Uterus (tissue), 4 donors: ENCODE results near the gene CHTOP. TPM values are rescaled to one million over a fixed set of nuclear protein-coding genes. Genes with fewer than 3 reads are reported as not detected.

Experiments
- DNase-seq, 2 donors: peaks; one replicate each; pipeline ENCODE4 v3.0.0-alpha.2; 2019 to 2020
- H3K27ac ChIP-seq, 2 donors: fragments of 200-600 bp; sonication (generic); 1 replicate in 1 of 2; 2 replicates in 1 of 2; pipeline ENCODE4 v1.5.1; 2016 to 2018
- H3K27me3 ChIP-seq, 2 donors: fragments of 200-600 bp; sonication (generic); one replicate each; pipeline ENCODE4 v1.5.1; 2018 to 2019; ENCODE audit warnings: control low read depth in 1 of 2
- H3K36me3 ChIP-seq, 2 donors: fragments of 200-600 bp; sonication (generic); one replicate each; pipeline ENCODE4 v1.5.1; 2019; ENCODE audit warnings: control low read depth in 1 of 2
- H3K4me1 ChIP-seq, 2 donors: fragments of 200-600 bp; sonication (generic); one replicate each; pipeline ENCODE4 v1.5.1; 2018 to 2019; ENCODE audit warnings: control low read depth in 1 of 2
- H3K4me3 ChIP-seq, 2 donors: fragments of 200-600 bp; sonication (generic); 1 replicate in 1 of 2; 2 replicates in 1 of 2; pipeline ENCODE4 v1.5.1; 2018 to 2019; ENCODE audit warnings: mild to moderate bottlenecking in 1 of 2
- H3K9me3 ChIP-seq, 2 donors: fragments of 200-600 bp; sonication (generic); one replicate each; pipeline ENCODE4 v1.5.1; 2019; ENCODE audit warnings: control low read depth in 1 of 2
- CTCF ChIP-seq, 4 experiments: fragments of 200-600 bp in 2 of 4; fragments of 450-650 bp in 2 of 4; sonication (generic) in 2 of 4; IDR thresholded peaks; one replicate each; pipeline ENCODE4 v1.5.1; 2016 to 2019; ENCODE audit warnings: antibody characterized with exemption in 4 of 4, mild to moderate bottlenecking in 2 of 4, moderate library complexity in 1 of 4
- POLR2A ChIP-seq, 2 donors: fragments of 450-650 bp; IDR thresholded peaks; one replicate each; pipeline ENCODE4 v1.6.1; 2016; ENCODE audit warnings: antibody characterized with exemption in 2 of 2, mild to moderate bottlenecking in 1 of 2, moderate library complexity in 1 of 2
- intact Hi-C: fragments of 100-400 bp; cut with DNase I; formaldehyde crosslinking; loops from one replicate; pipeline ENCODE4 v1.15.1; 2023; ENCODE audit warnings: low total_unique reads
- total RNA-seq, 4 donors: library from RNA; depleted of rRNA in 3 of 4; stranded (reverse); fragments of >200 nt in 3 of 4; gene quantifications; one replicate each; pipeline versions ENCODE4 v1.1.0 to v1.2.4, GENCODE V29; 2014 to 2023
- donor health status: DM: yes; HTN: yes; CAD: no.

CHTOP gene
- total RNA-seq, 4 donors from 2014 or later = 43.8 to 91.0 (median 70.8) TPM

GRCh38 chr1:153685544-153686340, 51.9 kb downstream of the CHTOP start:
- TF ChIP-seq CTCF (IDR thresholded peaks at IDR 0.05) (no peak), POLR2A (IDR thresholded peaks at IDR 0.05) (no peak)
- intact Hi-C loops = no loop called here
- Histone ChIP-seq H3K4me1 (no peaks in the 10 kb centered on the region), H3K27ac (no peak overlapping the region), H3K4me3 (no peak overlapping the region), H3K9me3 (no peaks in the 10 kb centered on the region), H3K36me3 (no peaks in the 10 kb centered on the region), H3K27me3 (no peaks in the 10 kb centered on the region)
- no peak for DNase-seq

GRCh38 chr1:153687346-153688125, 53.7 kb downstream of the CHTOP start:
- H3K36me3 ChIP-seq = no peaks in the 10 kb centered on the region
- intact Hi-C loops = no loop called here

DNA sequence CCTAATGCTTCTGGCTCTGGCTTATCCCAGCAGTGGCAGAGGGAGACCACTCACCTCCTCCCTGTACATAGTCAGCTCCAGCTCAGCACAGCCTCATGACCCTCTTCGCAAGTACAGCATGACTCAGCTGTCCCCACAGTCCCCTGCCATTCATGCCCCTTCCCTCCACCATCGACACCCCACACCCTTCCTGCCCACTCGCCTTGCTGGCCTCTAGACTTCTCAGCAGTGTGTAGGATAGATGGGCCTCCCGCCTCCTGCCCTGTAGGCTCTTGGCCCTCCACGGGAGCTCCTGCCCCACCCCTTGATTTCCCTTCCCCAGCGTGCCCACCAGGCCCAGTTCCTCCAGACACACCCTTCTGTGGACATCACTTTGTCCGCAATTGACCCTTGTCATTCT, 54.4 kb downstream of the CHTOP start:
- DNase-seq = no peak
- H3K4me3 ChIP-seq = no peak overlapping the region
- no peaks in the 10 kb centered on the region for H3K36me3 ChIP-seq
- no peaks in the 10 kb centered on the region for H3K27me3 ChIP-seq
- no peaks in the 10 kb centered on the region for H3K9me3 ChIP-seq
- TF ChIP-seq POLR2A (IDR thresholded peaks at IDR 0.05) (no peak), CTCF (IDR thresholded peaks at IDR 0.05) (no peak)
- no peaks in the 10 kb centered on the region for H3K4me1 ChIP-seq
- intact Hi-C loops = no loop called here
- H3K27ac ChIP-seq = no peak overlapping the region

More at GRCh38 chr1:153687346-153688125, 53.7 kb downstream of the CHTOP start:
- Histone ChIP-seq H3K27ac (no peak overlapping the region), H3K27me3 (no peaks in the 10 kb centered on the region), H3K4me1 (no peaks in the 10 kb centered on the region), H3K4me3 (no peak overlapping the region), H3K9me3 (no peaks in the 10 kb centered on the region)
- no peak for TF ChIP-seq CTCF (IDR thresholded peaks at IDR 0.05)
- no peak for TF ChIP-seq POLR2A (IDR thresholded peaks at IDR 0.05)
- DNase-seq = no peak

DNA sequence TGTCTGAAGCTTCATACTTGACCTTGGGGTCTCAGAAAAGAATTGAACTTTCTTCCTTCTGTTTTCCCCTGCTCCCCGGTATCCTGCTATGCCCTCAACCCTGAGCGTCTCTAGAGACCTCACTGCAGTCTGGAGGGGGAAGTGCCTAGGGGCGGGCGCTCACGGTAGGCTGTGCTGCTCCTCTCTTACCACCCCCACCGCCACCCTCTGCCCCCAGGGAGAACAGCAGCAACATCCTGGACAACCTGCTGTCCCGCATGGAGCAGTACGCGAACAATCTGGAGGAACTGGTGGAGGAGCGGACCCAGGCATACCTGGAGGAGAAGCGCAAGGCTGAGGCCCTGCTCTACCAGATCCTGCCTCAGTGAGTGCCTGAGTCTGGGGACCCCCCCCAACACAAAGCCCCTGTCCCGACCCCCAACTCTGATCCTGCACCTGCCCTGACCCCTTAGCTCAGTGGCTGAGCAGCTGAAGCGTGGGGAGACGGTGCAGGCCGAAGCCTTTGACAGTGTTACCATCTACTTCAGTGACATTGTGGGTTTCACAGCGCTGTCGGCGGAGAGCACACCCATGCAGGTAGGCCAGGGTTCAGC, 55.0 kb downstream of the CHTOP start:
- Histone ChIP-seq H3K36me3 (no peaks in the 10 kb centered on the region), H3K4me1 (no peaks in the 10 kb centered on the region), H3K27me3 (no peaks in the 10 kb centered on the region), H3K27ac (no peak overlapping the region), H3K9me3 (no peaks in the 10 kb centered on the region), H3K4me3 (no peak overlapping the region)
- TF ChIP-seq CTCF (IDR thresholded peaks at IDR 0.05) (no peak), POLR2A (IDR thresholded peaks at IDR 0.05) (no peak)
- intact Hi-C loops = no loop called here
- DNase-seq = no peak

- Histone ChIP-seq H3K27me3 (no peaks in the 10 kb centered on the region), H3K4me1 (peaks cover 0 to 11% of the 10 kb centered on the region in 2 donors), H3K9me3 (no peaks in the 10 kb centered on the region), H3K27ac (no peak overlapping the region), H3K4me3 (no peak overlapping the region), H3K36me3 (no peaks in the 10 kb centered on the region)
- TF ChIP-seq CTCF (IDR thresholded peaks at IDR 0.05) (no peak), POLR2A (IDR thresholded peaks at IDR 0.05) (no peak)
- intact Hi-C loops = no loop called here
- no peak for DNase-seq
Measured at GRCh38 chr1:153693466-153693865, 59.6 kb downstream of the CHTOP start.
